ENCODE measurements around the gene FPR2. TPM values are rescaled to one million over a fixed set of nuclear protein-coding genes. Genes with fewer than 3 reads are reported as not detected.

Gene FPR2
- total and polyA plus RNA-seq, 3 experiments from 2014 or later = not detected

DNA sequence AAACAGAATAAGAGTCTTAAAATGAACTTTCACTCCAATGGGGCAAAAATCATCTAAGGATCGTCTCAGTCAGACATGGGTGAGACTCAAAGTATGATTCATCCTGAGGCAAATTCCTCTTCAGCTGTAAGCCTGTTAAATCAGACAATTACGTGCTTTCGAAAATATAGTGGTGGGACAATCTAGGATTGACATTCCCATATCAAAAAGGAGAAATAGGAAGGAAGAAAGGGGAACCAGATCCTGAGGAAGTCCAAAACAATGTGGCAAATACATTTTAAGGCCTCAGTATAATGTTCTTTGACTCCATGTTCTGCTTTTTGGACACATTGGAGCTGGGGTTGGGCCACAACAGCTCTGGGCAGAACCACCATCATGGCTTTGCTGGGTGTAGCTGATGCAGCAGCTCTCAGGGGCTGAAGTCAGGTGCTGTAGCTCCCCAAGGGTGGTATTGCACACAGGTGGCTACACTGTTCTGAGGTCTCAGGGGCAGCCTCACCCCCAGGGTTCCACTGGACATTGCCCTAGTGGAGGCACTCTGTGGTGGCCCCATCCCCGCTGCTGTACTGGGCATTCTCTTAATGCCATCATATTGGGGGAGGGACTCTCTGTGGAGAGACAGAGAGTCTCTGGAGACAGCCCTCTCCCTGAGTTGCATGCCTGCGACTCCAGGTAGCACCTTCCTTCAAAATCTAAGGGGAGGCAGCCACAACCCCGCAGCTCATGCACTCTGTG lies 28.2 kb downstream of the FPR2 start:
- ChIA-PET POLR2A (no interaction called here), CTCF (no interaction called here)
- Histone ChIP-seq H3K4me3 (ENCODE audit: low read length) (no peak overlapping the region), H3K4me1 (ENCODE audit: insufficient read depth, low read length) (no peaks in the 10 kb centered on the region), H3K27ac (ENCODE audit: low read depth, low read length) (no peak overlapping the region), H3K27me3 (ENCODE audit: insufficient read depth, low read length, poor library complexity, severe bottlenecking) (no peaks in the 10 kb centered on the region), H3K36me3 (ENCODE audit: insufficient read depth, low read length) (no peaks in the 10 kb centered on the region), H3K9me3 (ENCODE audit: low read length) (no peaks in the 10 kb centered on the region)
- H3K36me3 Mint-ChIP-seq = no peaks in the 10 kb centered on the region
- H3K4me3 Mint-ChIP-seq = no peak overlapping the region
- no peaks in the 10 kb centered on the region for H3K4me1 Mint-ChIP-seq
- DNase-seq = no peak
- H3K27me3 Mint-ChIP-seq = peaks cover 8 to 13% of the 10 kb centered on the region in 2 donors
- peaks cover 5 to 14% (median 12%) of the 10 kb centered on the region in 5 donors for H3K9me3 Mint-ChIP-seq
- no peak overlapping the region for H3K27ac Mint-ChIP-seq

DNA sequence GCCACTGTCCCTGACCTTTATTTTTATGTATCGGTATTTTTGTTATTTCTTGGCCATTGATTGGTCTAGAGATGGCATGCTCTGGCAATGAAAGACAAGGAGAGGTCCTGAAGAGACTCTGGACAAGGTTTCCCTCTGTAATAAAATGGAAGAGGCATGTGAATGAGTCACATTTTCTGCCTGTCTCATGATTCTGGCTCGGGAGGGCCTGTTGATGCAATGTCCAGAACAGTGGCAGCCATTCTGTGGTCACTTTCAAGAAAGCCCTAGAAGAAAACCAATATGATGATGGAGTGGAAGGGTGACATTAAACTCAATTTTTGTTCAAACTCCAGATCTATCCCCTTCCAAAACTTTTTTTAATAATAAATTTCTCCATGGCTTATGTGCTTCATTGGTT lies 32.0 kb downstream of the FPR2 start:
- no peaks in the 10 kb centered on the region for H3K36me3 ChIP-seq (ENCODE audit: insufficient read depth, low read length)
- Mint-ChIP-seq H3K4me3 (no peak overlapping the region), H3K27ac (no peak overlapping the region), H3K4me1 (no peaks in the 10 kb centered on the region), H3K27me3 (peaks cover 16% of the 10 kb centered on the region in 2 donors), H3K36me3 (peaks cover 0 to 1% (median 0%) of the 10 kb centered on the region in 3 donors), H3K9me3 (peaks cover 4 to 20% (median 14%) of the 10 kb centered on the region in 5 donors)
- H3K4me1 ChIP-seq (ENCODE audit: insufficient read depth, low read length) = no peaks in the 10 kb centered on the region
- no peaks in the 10 kb centered on the region for H3K9me3 ChIP-seq (ENCODE audit: low read length)
- POLR2A ChIA-PET = no interaction called here
- no peak overlapping the region for H3K27ac ChIP-seq (ENCODE audit: low read depth, low read length)
- CTCF ChIA-PET = no interaction called here
- no peak for DNase-seq
- H3K4me3 ChIP-seq (ENCODE audit: low read length) = no peak overlapping the region
- H3K27me3 ChIP-seq (ENCODE audit: insufficient read depth, low read length, poor library complexity, severe bottlenecking) = no peaks in the 10 kb centered on the region

DNA sequence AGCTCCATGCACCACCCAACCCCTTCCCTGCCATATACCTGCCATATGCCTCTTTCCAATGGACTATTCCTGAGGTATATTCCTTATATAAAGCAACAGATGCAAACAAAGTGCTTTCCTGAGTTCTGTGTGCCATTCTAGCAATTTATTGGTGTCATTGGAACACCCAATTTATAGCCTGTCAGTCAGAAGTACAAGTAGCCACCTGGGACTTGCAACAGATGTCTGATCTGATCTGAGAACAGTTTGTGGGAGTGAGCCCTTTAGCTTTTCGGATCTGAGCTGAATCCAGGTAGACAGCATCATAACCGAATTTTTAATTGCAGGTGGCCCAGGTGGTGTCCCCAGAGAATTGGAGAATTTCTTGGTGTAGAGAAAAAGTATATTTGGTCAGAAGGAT lies 33.0 kb downstream of the FPR2 start:
- Mint-ChIP-seq H3K9me3 (peaks cover 0 to 20% (median 15%) of the 10 kb centered on the region in 5 donors), H3K36me3 (peaks cover 0 to 1% (median 0%) of the 10 kb centered on the region in 3 donors), H3K27me3 (peaks cover 13 to 20% of the 10 kb centered on the region in 2 donors), H3K4me3 (no peak overlapping the region), H3K4me1 (no peaks in the 10 kb centered on the region), H3K27ac (no peak overlapping the region)
- no peaks in the 10 kb centered on the region for H3K4me1 ChIP-seq (ENCODE audit: insufficient read depth, low read length)
- DNase-seq = no peak
- CTCF ChIA-PET = no interaction called here
- no peaks in the 10 kb centered on the region for H3K27me3 ChIP-seq (ENCODE audit: insufficient read depth, low read length, poor library complexity, severe bottlenecking)
- H3K27ac ChIP-seq (ENCODE audit: low read depth, low read length) = no peak overlapping the region
- POLR2A ChIA-PET = no interaction called here
- no peaks in the 10 kb centered on the region for H3K36me3 ChIP-seq (ENCODE audit: insufficient read depth, low read length)
- H3K4me3 ChIP-seq (ENCODE audit: low read length) = no peak overlapping the region
- no peaks in the 10 kb centered on the region for H3K9me3 ChIP-seq (ENCODE audit: low read length)

DNA sequence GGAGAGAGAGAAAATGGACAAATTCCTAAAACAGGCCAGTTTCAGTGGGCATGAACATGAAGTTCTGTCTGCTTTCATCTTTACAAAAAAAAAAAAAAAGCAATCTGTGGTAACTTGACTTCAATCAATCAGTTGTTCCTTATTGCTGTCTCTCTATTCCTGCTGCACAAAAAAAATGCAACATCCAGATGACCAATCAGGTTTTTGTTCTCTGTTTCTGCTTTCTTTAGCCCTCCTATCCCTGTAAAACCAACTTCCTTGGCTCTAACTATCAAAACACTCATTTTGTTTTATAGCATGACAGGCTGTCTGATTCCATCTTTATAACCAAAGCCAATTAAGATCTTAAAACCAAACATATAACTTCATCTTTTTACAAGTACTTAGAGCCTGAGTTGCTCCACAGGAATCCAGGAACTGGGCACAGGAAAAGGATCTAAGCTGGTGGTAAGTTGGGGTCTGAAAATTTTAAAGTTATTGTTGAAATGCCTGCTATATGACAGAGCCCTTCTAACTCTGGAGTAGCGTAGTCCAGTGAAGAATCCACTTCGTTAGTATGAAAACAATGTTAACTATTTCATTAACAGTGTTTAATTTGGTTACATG lies 34.0 kb downstream of the FPR2 start, which contains the start of gene FPR3:
TSS of gene FPR3 (plus strand) at position 273 of the 606 bp plus-strand sequence. CDS start 28,592 bp downstream, outside the sequence.
- H3K4me1 ChIP-seq (ENCODE audit: insufficient read depth, low read length) = no peaks in the 10 kb centered on the region
- Mint-ChIP-seq H3K27ac (no peak within 1 kb of the TSS), H3K27me3 (peaks cover 10 to 24% of the 10 kb centered on the region in 2 donors), H3K4me3 (no peak within 1 kb of the TSS), H3K36me3 (peaks cover 0 to 1% (median 0%) of the 10 kb centered on the region in 3 donors), H3K4me1 (no peaks in the 10 kb centered on the region), H3K9me3 (peaks cover 0 to 20% (median 16%) of the 10 kb centered on the region in 5 donors)
- CTCF ChIA-PET = no interaction called here
- no peaks in the 10 kb centered on the region for H3K27me3 ChIP-seq (ENCODE audit: insufficient read depth, low read length, poor library complexity, severe bottlenecking)
- H3K36me3 ChIP-seq (ENCODE audit: insufficient read depth, low read length) = no peaks in the 10 kb centered on the region
- no peak within 1 kb of the TSS for H3K27ac ChIP-seq (ENCODE audit: low read depth, low read length)
- no peak for DNase-seq
- H3K4me3 ChIP-seq (ENCODE audit: low read length) = no peak within 1 kb of the TSS
- POLR2A ChIA-PET = no interaction called here
- H3K9me3 ChIP-seq (ENCODE audit: low read length) = no peaks in the 10 kb centered on the region

DNA sequence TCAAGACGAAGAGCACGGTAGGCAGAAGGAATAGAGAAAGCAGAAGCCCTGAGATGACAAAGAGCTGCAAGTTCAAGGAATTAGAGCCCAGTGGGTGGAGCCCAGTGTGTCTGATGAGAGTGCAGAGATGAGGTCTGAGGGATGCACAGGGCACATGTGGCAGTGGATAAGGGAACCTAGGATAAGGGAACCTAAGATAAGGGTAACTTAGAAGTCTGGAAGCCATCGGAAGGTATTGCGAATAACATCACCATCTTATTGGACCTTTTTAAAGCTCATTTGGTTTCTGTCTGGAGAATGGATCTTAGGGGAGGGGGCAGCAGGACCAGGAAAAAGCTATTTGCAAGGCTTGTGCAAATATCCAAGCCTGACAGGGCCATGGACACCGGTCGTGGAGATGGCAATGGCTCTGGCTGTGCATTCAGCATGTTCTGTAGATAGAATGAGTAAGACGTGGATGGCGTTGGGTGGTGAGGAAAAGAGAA lies 35.3 kb downstream of the FPR2 start:
- CTCF ChIA-PET = no interaction called here
- no peaks in the 10 kb centered on the region for H3K4me1 Mint-ChIP-seq
- H3K27me3 Mint-ChIP-seq = peaks cover 7 to 22% of the 10 kb centered on the region in 2 donors
- peaks cover 0 to 23% (median 18%) of the 10 kb centered on the region in 5 donors for H3K9me3 Mint-ChIP-seq
- Histone ChIP-seq H3K27me3 (ENCODE audit: insufficient read depth, low read length, poor library complexity, severe bottlenecking) (no peaks in the 10 kb centered on the region), H3K9me3 (ENCODE audit: low read length) (no peaks in the 10 kb centered on the region), H3K4me3 (ENCODE audit: low read length) (no peak overlapping the region), H3K36me3 (ENCODE audit: insufficient read depth, low read length) (no peaks in the 10 kb centered on the region), H3K27ac (ENCODE audit: low read depth, low read length) (peak overlapping the region; percentile 52), H3K4me1 (ENCODE audit: insufficient read depth, low read length) (no peaks in the 10 kb centered on the region)
- H3K4me3 Mint-ChIP-seq = no peak overlapping the region
- DNase-seq = no peak
- POLR2A ChIA-PET = no interaction called here
- H3K27ac Mint-ChIP-seq = no peak overlapping the region
- H3K36me3 Mint-ChIP-seq = peaks cover 0 to 1% (median 0%) of the 10 kb centered on the region in 3 donors

DNA sequence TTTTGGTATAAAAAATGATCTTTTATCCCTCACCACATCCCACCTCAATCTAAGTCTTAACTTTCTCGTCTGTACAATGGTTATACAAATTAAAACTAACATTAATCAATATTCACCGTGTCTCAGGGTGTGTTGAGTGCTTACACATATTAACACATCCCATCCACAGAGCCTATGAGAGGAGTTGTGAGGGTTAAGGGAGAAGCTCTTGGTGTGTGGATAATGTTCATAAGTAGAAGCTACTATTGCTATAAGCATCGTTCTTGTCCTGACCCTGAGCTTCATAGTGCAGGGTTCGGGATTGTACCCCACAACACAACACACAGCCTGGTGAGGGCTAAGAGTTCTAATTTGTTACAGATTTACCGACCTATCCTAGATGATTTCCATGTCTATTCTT lies 36.5 kb downstream of the FPR2 start:
- Histone ChIP-seq H3K4me1 (ENCODE audit: insufficient read depth, low read length) (no peaks in the 10 kb centered on the region), H3K9me3 (ENCODE audit: low read length) (no peaks in the 10 kb centered on the region), H3K27me3 (ENCODE audit: insufficient read depth, low read length, poor library complexity, severe bottlenecking) (no peaks in the 10 kb centered on the region), H3K4me3 (ENCODE audit: low read length) (no peak overlapping the region), H3K27ac (ENCODE audit: low read depth, low read length) (no peak overlapping the region), H3K36me3 (ENCODE audit: insufficient read depth, low read length) (no peaks in the 10 kb centered on the region)
- H3K9me3 Mint-ChIP-seq = peaks cover 0 to 22% (median 14%) of the 10 kb centered on the region in 5 donors
- CTCF ChIA-PET = no interaction called here
- POLR2A ChIA-PET = no interaction called here
- H3K27ac Mint-ChIP-seq = no peak overlapping the region
- no peaks in the 10 kb centered on the region for H3K4me1 Mint-ChIP-seq
- DNase-seq = no peak
- no peak overlapping the region for H3K4me3 Mint-ChIP-seq
- peaks cover 7 to 22% of the 10 kb centered on the region in 2 donors for H3K27me3 Mint-ChIP-seq
- peaks cover 0 to 1% (median 0%) of the 10 kb centered on the region in 3 donors for H3K36me3 Mint-ChIP-seq

DNA sequence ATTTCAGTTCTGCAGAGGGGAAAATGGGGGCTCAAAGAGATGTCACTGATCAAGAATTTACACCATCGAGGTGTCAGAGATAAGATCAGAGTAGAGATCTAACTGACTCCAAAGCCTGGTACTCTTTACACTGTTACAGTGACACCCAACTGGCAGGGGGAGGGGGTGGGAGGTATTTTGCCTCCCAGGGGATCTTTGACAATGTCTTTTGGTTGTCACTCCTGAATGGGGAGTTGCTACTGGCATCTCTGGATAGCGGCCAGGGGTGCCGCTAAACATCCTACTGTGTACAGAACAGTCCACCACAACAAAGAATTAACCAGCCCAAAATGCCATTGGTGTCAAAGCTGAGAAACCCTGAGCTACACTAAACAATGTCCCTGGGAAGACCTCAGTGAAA lies 37.1 kb downstream of the FPR2 start:
- Mint-ChIP-seq H3K27ac (no peak overlapping the region), H3K9me3 (peaks cover 0 to 22% (median 11%) of the 10 kb centered on the region in 5 donors), H3K36me3 (peaks cover 0 to 1% (median 0%) of the 10 kb centered on the region in 3 donors), H3K27me3 (peaks cover 7 to 22% of the 10 kb centered on the region in 2 donors), H3K4me1 (no peaks in the 10 kb centered on the region), H3K4me3 (no peak overlapping the region)
- CTCF ChIA-PET = no interaction called here
- Histone ChIP-seq H3K4me3 (ENCODE audit: low read length) (no peak overlapping the region), H3K27me3 (ENCODE audit: insufficient read depth, low read length, poor library complexity, severe bottlenecking) (no peaks in the 10 kb centered on the region), H3K36me3 (ENCODE audit: insufficient read depth, low read length) (no peaks in the 10 kb centered on the region), H3K4me1 (ENCODE audit: insufficient read depth, low read length) (no peaks in the 10 kb centered on the region), H3K9me3 (ENCODE audit: low read length) (no peaks in the 10 kb centered on the region), H3K27ac (ENCODE audit: low read depth, low read length) (peak overlapping the region; percentile 80)
- DNase-seq = no peak
- POLR2A ChIA-PET = no interaction called here

DNA sequence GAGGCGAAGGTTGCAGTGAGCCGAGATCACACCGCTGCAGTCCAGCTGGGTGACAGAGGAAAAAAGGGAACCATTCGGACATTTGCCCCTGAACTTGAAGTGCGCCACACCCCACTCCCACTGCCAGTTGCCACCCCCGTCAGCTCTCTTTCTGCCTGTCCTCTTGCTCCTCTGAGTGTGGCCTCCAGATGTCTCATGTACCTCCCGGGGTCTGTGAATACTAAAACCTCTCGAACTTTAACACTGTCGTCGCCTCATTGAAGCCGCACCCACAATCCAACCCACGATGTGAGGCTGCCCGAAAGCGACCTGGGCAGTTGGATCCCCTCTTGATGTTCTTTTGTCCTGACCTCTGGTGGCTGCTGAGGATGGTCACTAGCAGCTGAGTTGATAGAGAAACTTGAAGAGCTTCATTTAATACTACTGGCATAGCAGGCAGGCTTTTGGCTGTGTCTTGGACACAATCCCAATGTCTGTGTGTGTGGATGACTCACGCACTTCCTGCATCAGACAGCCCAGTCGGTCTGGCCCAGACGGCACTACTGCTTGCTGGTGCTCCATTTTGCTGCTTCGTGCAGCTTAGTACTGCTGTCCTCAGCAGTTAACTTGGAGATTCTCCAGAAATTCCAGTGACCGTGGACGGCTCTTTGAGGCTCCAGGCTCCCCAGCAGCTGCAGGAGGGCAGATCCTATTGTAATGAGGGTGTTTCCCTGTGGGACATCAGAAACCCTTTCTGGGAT lies 38.2 kb downstream of the FPR2 start:
- POLR2A ChIA-PET = no interaction called here
- no peaks in the 10 kb centered on the region for H3K36me3 ChIP-seq (ENCODE audit: insufficient read depth, low read length)
- H3K27ac ChIP-seq (ENCODE audit: low read depth, low read length) = peak overlapping the region; percentile 80
- Mint-ChIP-seq H3K4me3 (no peak overlapping the region), H3K9me3 (peaks cover 0 to 22% (median 14%) of the 10 kb centered on the region in 5 donors), H3K36me3 (peaks cover 0 to 1% (median 0%) of the 10 kb centered on the region in 3 donors), H3K27ac (no peak overlapping the region), H3K4me1 (no peaks in the 10 kb centered on the region), H3K27me3 (peaks cover 7 to 22% of the 10 kb centered on the region in 2 donors)
- H3K27me3 ChIP-seq (ENCODE audit: insufficient read depth, low read length, poor library complexity, severe bottlenecking) = no peaks in the 10 kb centered on the region
- H3K9me3 ChIP-seq (ENCODE audit: low read length) = no peaks in the 10 kb centered on the region
- H3K4me3 ChIP-seq (ENCODE audit: low read length) = no peak overlapping the region
- CTCF ChIA-PET = no interaction called here
- no peaks in the 10 kb centered on the region for H3K4me1 ChIP-seq (ENCODE audit: insufficient read depth, low read length)
- no peak for DNase-seq
